Medulla oblongata (tissue), 1 donor: Measurements from ENCODE around the gene DCST2.

Experiments used
- DNase-seq: peaks from one replicate; pipeline ENCODE4 v3.0.0-alpha.2; 2015; ENCODE audit errors: extremely low spot score

The DCST2 gene

DNA sequence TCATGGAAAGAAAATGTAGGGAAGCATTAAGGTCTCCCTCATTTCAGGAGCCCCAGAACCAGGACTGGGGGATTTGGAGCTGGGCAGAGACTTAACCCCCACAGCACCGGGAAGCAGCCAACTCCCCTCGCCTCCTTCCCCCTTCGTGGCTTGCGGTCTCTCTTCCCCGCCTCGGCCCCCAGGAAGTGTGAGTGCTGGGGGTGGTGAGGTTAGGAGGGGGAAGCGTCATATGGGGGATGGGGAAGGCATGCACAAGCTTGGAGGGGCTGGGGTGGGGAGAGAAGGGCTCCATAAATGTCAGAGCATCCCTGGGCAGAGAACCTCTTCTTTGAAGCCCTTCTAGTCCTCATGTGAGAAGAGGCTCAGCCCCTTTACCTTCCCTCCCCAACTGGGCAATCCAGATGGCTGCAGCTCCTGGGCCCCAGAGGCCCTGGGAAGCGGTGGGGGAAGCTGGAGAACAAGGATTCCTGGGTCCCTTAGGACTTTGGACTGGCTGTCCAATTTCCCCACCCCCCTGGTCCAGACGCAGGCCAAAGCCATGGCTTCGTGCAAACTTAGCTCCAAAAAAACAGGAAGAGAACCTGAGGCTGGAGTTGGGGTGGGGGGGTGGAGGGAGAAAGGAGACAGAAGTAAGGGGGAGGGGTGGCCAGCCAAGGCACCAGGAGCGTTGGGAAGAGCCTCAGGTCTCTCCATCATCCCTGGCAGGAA is 23.2 kb downstream of the DCST2 start:
- no peak for DNase-seq

DNA sequence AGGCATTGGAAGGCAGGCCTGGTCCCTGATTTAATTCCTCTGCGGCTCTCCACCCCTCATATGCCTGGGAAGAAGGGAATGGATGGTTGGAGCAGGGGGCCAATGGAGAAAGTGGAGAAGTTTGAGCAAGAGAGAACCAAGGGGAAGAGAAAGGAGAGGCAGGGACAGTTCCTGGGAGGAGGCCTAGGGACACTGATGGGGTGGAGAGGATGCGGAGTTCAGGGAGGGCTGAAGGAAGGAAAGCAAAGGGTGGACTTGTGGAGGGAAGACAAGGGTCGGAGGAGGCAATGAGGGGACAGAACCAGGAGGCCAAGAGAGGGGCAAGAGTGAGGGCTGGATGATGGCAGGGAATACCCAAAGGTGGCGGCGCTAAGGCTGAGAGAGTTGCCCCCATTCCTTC is 23.8 kb downstream of the DCST2 start:
- DNase-seq, result no peak

DNA sequence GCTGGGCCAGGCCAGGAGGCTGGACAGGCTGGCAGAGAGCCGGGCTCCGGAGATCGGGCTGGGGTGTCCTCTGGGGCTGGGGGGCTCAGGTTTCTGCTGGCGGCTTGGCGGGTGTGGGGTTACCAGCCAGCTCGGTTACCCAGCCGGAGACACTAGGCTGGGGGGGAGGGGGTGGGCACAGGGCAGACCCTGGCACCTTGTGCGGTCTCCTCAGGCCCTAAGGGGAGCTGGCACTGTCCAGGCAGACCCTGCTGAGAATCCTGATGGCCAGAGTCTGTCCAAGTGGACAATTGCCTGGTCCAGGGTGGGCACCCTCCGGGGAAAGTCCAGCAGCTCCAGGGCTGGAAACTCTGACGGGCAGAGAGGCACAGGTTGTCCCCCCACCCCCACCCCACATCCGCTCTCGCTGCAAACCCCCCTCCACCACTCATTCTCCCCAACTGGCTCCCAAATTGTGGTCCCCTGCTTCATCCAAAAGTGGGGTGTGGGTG is 24.3 kb downstream of the DCST2 start:
- DNase-seq, result no peak

DNA sequence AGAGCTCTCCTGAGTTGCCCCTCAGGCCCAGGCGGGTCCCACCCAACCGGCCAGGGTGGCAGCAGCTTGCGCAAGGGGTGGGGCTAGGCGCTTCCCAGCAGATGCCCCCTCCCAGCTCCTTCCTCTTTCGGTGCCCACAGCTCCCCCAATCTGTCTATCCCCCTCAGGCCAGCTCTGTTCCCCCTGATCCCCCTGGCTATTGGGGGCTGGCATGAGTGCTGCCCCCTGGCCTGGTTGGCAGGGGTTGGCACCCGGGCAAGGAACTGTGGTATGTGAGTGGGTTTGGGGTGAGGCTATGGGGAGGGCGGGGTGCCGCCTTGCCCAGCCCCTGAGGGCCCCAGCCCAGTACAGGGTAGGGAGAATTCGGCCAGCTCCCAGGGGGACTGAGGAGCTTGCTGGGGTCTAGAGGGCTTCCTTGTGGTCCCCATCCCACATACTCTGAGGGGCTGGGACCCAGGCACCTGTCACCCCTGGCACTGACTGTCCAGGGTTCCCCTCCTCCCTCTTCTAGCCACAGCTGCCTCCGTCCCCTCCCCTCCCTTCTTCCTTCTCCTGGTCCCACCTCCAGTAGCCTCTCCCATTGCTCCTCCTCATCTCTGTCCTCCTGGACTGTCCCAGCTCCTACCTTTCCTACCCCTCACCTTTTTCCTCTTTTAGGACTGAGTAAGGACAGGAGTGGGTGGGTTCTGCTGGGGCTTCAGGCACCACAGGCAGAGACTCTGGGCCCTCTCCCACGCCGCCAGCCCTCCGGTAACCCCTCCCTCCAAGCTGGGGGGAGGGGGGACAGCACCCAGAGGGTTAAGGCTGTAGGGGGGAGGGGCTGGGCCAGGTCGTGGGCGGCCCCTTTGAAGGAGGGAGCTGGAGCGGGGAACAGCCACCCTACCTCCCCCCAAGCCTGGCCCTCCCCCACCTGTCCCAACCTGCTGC is 25.3 kb downstream of the DCST2 start:
- no peak for DNase-seq

DNA sequence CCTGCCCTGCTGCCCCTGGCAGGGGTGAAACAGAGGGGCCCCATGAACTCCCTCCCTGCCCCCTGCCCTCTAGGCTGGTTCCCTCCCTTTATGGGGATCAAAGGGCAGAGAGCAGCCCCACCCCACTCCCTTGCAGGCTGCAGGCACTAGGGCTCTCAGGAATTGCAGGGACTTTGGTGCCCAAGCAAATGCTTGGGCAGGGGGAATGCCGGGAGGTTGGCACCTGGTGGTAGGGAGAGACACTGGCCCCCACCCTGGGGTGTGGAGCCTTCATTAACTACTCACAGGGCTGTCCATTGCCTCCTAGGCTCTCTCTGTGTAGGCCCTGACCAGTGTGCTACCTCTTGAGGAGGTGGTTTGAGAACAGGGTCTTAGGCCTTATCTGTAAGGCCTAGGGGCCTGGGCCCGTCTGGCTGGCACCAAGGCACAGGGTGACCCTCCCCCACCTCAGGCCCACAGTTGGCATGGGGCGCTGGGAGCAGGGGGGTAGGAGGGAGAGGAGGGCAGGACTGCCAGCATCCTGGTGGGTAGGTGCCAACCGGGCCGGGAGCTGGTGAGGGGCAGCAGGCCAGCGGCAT is 26.2 kb downstream of the DCST2 start:
- peak; percentile 65 for DNase-seq

DNA sequence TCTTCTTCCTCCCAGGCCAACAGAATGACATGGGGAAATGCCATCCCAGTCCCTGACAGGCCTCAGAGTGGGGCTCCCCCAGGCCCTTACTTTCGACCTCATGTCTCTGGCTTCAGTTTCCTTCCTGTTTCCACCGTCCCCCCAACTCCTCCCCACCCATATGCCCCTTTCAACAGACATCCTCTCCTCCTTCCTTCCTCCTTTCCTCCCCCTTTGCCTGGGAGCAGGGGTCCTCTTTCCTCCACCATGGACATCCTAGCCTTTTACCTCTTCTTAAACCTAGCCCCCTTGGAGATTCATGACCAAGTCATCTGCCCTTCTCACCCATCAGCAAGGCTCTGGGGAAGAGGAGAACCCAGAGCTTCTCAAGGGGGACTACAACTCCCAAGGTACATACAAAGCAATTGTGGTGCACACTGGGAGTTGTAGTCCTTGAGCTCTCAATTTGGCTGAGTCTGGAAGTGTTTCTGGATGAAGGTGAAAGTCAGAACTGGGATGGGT is 26.9 kb downstream of the DCST2 start:
- DNase-seq, result peak; percentile 77

DNA sequence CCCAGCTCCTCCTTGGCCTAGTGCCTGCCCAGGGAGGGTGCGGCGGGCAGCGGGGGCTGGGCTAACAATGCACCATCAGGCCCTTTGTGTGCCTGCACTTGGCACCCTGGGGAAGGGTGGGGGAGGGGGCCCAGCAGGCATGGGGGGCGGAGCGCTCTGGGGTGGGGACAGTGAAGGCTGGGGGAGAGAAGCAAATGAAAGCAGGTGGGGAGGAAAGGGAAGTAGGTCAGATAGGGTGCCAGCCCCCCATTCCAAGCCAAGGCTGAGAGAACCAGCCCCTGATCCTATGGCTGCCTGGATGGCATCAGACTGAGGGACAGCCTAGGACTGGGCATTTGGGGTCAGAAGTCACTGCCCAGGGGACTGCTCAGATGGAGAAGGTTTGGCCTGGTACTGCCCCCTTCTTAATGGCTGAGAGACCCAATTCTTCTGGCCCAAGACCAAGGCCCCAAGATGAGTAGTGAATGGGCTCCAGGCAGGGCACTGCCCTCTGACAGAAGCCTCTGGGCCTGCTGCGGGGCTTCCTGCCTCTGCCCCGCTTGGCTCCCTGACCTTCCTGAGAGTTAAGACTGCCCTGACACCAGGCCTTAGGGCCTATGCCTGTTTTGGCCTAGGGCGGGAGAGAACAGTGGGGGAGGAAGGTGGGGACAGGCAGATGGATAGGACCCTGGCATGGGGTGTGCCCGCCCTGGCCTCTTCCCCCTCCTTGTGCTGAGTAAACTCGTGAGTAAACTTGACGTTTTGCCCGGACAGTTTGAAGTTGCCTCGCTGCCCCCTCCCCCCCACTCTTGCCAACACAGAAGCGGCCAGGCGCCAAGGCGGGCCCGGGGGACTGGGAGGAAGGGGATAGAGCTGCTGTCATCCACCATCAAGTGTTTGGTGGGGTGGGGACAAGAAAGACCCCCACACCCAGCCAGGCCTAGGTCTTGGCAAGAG is 28.2 kb downstream of the DCST2 start:
- peak; percentile 87 for DNase-seq

DNA sequence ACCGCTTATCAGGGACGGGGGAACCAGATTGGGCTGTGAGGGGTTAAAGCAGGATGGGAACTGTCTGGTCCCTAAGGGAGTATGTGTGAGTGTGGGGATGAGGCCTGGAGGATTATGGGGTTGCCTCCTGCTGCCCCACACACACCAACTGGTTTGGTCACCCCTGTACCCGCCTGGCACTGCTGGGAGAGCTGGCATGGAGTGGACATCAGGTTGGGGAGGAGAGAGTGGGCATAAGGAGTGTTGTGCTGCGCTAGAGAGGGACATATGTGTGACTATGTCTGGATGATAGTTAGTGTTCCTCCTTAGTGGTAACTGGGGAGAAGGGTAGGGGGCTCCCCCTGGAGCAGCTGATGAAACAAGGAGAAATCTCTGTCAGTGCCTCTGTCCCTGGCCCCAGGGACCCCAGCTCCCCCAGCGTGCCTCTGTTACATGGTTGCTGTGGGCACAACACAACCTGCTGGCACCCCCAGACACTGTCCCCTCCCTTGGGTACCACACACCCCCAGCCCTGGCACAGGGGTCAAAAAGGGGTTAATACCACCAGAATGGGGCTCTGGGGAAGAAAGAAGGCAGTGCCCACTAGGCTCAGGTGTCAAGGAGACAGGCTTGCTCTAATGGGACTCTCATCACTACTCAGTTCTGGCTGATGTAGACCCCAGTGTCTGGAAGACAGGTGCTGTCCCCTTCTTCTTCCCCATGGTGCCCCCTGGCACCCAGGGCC is 29.1 kb downstream of the DCST2 start:
- no peak for DNase-seq

DNA sequence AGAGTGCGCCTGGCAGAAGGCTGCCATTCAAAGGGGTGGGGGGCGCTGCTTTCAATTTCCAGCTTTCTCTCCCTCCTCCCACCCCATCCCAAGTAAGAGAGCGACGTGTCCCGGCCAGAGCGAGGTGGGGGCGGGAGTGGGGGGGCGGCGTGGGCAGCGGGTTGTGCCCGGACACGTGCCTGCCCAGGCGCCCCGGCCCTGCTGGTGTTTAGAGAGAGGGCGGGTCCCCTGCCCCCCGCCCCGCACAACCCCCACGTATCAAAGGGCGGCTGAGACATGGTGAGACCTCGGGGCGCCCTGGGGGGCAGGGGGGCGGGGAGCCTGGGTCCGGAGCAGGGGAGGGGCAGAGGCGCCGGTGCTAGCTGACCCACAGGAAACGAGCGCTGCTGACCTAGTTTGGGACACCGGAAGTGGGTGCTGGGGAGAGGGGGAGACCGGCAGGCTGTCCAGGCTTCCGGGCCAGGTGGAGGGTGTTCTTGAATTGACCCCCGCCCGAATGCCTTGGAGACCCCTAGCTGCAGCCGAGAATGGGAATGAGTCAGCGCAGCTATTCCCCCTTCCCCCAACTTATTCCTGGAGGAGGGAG is 29.7 kb downstream of the DCST2 start:
- DNase-seq, result peak; percentile 71

DNA sequence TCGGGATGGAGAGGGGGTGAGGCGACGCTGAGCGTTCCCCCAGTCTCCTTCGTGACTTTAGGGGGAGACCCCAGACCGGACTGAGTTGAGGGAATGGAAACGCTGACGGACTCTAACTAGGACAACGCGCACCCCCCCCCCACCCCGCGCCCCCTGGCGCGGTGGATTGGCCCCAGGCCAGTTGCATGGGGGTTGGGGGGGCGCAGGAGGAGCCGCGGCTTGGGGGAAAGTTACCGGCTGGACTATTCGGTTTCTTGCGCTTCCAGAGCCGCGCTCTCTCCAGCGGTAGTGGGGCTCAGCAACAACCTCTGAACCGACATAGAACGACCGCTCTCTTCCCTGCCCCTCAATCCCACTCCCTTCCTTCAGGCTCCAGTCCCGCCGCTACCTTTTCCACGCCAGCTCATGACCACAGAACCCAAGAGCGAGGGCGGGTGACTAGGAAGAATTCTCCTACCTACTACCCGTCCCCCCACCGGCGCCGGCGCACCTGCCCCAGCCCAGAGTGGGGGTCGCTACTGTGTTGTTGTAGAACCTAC is 30.3 kb downstream of the DCST2 start:
- DNase-seq, result no peak

DNA sequence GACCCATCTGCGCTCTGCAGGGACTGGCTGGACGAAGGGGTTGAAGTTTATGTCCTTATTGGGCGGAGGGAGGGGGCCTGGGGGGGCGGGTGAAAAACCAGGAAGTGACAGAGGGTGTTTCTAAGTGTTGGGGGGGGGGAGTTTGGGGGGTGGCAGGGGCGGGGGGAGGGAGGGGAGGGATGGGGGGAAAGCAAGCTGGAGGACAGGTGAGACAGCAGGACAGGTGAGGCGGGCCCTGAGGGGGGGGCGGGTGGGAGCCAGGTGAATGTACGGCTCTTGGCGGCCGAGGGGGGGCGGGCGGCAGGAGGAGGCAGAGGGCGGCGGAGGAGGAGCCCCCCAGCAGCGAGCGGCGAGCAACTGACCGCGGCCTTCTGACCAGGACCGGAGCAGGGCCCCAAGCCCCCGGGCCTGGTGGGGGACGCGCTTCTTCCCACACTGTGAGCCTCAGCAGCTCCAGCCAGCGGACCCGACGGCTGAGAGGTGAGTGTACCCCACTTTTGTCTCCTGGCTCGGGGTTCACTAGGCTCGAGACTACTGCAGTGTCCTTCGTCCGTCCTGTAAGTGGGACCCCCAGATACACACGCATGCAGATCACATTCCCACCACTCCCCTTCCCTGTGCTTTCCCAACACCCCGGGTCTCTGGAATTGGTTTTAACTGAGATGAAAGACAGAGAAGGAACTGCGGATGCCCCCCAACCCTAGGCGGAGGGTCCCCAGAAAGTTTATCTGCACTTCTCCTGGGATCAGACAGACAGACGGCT is 30.9 kb downstream of the DCST2 start, which contains the start of gene ZBTB7B:
TSS of gene ZBTB7B (plus strand) at position 339 of the 763 bp plus-strand sequence. CDS start 11,859 bp downstream, outside the sequence.
- no peak for DNase-seq

DNA sequence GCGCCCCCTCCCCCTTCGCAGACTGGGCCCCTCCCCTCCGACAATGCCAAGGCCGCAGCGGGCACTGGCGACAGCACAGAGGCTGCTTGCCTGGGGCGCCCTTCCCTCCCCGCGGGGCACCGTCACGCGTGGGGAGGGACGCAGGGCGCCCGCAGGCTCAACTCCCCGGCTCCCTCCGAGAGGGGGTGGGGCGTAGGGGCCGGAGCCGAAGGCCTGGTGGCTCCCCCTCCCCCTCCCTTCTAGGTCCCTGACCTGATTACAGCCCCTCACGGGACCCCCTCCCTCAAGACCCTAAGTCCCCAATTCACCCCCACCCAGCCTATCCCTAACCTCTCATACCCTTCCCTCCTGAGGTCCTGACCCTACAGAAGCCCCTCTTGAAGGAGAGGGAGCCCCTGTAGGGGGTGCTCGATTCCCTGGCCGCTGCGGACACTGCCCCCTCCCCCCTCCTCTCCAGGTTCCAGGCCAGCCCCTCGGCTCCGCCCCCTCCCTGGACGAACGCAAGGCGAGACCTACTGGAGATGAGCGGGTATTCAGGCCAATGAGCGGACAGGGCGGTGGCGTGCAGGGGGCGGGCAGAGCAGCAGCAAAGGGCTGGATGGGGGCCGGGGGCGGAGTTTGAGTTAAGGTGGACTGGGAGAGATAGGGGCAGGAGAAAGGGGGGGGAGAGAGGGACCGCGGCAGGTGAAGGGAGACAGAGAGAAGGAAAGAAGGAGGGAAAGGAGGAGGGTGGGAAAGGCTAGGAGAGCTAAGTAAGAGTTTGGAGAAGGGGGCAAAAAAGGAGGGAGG is 31.7 kb downstream of the DCST2 start:
- DNase-seq, result peak; percentile 100

DNA sequence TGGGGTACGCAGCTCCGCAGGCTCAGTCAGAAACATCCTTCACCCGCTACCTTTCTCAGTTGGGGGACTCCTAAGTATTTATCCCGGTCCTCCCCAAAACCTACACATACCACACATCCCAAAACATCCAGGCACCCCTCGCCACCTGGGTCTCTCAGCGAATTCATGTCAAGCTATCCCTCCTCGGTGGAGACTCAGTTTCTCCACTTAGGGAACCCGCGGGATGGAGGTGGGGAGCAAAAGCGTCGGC is 32.2 kb downstream of the DCST2 start:
- no peak for DNase-seq

DNA sequence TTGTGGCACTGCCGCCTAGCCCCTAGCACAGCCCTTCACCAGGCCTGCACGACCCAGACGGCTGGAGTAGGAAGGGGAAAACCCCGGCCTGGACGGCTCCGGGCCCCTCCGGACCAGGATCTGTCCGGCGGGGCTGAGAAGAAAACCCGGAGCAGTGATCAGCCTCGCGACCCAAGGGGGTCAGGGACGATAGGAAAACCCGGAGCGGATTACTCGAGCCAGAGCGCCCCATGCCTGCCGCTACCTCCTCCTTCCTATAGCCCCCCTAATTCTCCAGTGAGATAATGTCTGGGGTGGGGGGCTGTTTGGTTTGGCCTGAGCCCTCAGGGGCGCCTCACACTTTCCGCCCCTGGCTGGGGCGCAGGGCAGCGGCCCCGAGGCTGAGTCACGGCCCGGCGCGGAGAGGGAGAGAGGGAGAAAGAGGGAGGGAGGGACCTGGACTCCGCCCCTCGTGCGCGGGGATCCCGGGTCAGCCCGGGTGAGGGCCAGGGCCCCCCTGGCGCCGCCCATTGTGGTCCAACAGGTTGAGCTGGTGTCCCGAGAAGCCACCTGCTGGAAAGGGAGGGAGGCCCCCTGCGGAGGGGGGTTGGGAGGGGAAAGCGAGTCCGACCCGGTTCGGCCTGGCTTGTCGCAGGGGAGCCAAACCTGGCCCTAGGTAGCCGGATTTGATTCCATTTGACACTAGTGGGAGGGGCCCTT is 32.7 kb downstream of the DCST2 start:
- DNase-seq, result peak; percentile 90

DNA sequence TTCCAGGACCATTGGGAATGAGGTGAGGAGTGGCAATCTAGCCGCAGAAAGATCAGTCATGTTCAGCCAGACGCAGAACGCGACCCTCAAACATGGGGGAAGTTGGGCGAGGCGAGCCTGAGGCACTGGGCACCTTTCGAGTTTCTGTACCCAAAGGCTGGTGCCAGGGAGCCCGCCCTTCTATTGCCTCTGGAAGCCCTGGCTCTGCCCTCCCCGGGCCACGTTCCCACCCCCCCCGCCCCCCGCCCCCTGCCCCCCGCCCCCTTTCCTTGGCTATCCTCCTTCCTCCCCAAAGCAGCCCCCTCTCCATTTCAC is 33.2 kb downstream of the DCST2 start:
- DNase-seq, result no peak

DNA sequence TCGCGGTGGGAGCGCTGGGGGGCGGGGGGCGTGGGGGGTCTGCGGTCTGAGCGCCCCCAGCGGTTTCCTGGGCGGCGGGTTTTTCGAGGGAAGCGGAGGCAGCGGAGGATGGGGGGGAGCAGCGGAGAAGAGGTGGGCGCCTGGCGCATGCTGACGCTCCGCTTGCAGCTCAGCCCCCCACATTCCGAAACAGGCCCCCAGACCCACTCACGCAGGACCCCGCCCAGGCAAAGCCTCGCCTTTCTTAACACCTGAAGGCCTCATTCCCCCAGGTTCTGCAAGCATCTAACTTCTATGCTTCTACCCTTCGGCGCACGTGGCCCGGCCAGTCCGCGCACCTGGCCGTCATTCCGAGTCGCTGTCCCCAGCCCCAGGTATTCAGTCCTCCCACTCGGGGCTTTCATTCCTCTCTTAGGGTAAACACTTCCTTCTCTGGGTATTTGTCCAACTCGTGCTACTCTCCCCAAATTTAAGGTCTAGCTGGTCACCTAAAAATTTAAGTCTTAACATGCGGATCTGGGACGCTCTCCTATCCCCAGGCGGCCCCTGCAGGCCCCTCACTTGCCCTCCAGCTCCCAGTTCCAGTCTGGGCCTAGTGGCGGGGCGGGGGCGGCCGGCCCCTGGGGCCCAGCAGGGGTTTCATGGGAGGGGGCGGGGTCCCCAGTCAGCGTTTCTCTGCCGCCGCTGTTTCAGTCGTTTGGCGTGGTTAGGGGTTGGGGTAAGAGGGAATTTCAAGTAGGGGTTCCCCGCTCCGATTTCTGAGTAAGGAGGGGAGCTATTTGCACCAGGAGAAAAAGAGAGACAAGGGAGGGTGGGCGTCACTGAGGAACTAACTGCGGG is 33.8 kb downstream of the DCST2 start:
- DNase-seq, result no peak
